Measurements from ENCODE around the gene SPDYE6.
"Not testable (repeated sequence)": the region's sequence is repeated elsewhere in the genome, so short reads cannot be mapped to it uniquely, and the experiment has no call there.

DNA sequence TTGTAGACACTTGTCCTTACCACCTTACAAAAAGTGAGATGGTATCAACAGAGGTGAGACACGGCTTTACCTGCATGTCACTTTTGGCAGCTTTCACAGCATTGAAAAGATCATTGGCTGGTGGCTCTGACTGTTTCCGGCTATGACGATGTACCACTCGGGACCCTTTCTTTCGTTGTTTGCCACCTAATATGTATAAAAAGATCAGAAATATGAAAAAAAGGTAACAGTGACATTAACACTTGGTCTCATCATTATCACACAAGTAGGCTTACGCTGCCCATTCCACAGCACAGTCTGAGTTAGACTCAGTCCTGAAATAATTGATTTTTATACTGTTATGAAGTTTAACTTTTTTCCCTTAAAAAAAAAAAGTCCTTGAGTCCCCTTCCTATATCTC is 29.1 kb downstream of the SPDYE6 start:
- not testable (repeated sequence) for TF ChIP-seq REST (IDR thresholded peaks at IDR 0.05; ENCODE audit: low read depth, low read length); POLR2A (IDR thresholded peaks at IDR 0.05; ENCODE audit: low read depth, low read length); EZH2 (IDR thresholded peaks at IDR 0.05; ENCODE audit: borderline replicate concordance, control insufficient read depth, low read depth, low read length); SUZ12 (IDR thresholded peaks at IDR 0.05; ENCODE audit: unreplicated experiment); CREM (IDR thresholded peaks at IDR 0.05; ENCODE audit: low read depth); PBX3 (IDR thresholded peaks at IDR 0.05; ENCODE audit: insufficient replicate concordance, low read depth, low read length); CTCF (IDR thresholded peaks at IDR 0.05 in 2 of 3, conservative IDR thresholded peaks at IDR 0.05 in 1 of 3; ENCODE audit: control insufficient read depth in 2 of 3, extremely low read depth in 1 of 3, insufficient read depth in 1 of 3, low read depth in 3 of 3, low read length in 3 of 3); SP1 (IDR thresholded peaks at IDR 0.05; ENCODE audit: low read depth, low read length); NR2C1 (IDR thresholded peaks at IDR 0.05); MXI1 (IDR thresholded peaks at IDR 0.05; ENCODE audit: low read depth, low read length); MEF2B (IDR thresholded peaks at IDR 0.05; ENCODE audit: partially characterized antibody, poor library complexity, severe bottlenecking); FOXK2 (IDR thresholded peaks at IDR 0.05); EP300 (IDR thresholded peaks at IDR 0.05; ENCODE audit: borderline replicate concordance in 1 of 2, control insufficient read depth in 1 of 2, low read depth in 2 of 2, low read length in 2 of 2)

Data from GM12878 (cell line).